Measurements from ENCODE around the gene RAD51B. TPM values are rescaled to one million over a fixed set of nuclear protein-coding genes. Genes with fewer than 3 reads are reported as not detected.
A peak's percentile ranks its signal among the peaks of the same experiment; 100 is the strongest.

Gene RAD51B
- total RNA-seq, 4 donors from 2014 or later: 12.6 to 26.4 (median 16.7) TPM

GRCh38 chr14:67835596-67835995 is 16.0 kb downstream of the RAD51B start:
- no peak for TF ChIP-seq CTCF (IDR thresholded peaks at IDR 0.05)
- TF ChIP-seq POLR2A (IDR thresholded peaks at IDR 0.05): no peak
- no peak for TF ChIP-seq EP300 (IDR thresholded peaks at IDR 0.05)
- Histone ChIP-seq H3K27me3 (no peaks in the 10 kb centered on the region), H3K27ac (no peak overlapping the region), H3K4me3 (no peak overlapping the region), H3K9me3 (no peaks in the 10 kb centered on the region), H3K36me3 (peaks cover 0 to 6% (median 0%) of the 10 kb centered on the region in 3 donors), H3K4me1 (no peaks in the 10 kb centered on the region)
- DNase-seq (ENCODE audit: low spot score in 2 of 2): no peak

- WGBS, 2 donors: 27 to 36% methylated on average over 2 of the region's 2 CpGs
- Histone ChIP-seq H3K4me1 (no peaks in the 10 kb centered on the region), H3K9me3 (no peaks in the 10 kb centered on the region), H3K27me3 (no peaks in the 10 kb centered on the region), H3K4me3 (no peak overlapping the region), H3K27ac (no peak overlapping the region), H3K36me3 (peaks cover 0 to 6% (median 0%) of the 10 kb centered on the region in 3 donors)
- TF ChIP-seq EP300 (IDR thresholded peaks at IDR 0.05) (no peak), CTCF (IDR thresholded peaks at IDR 0.05) (peak; percentile 24 to 67 (median 40))
- DNase-seq (ENCODE audit: low spot score in 2 of 2): peak in 1 of 2 donors; percentile 74
Observed at GRCh38 chr14:67837011-67837624, 17.5 kb downstream of the RAD51B start.

GRCh38 chr14:67846029-67846610 is 26.5 kb downstream of the RAD51B start:
- peaks cover 0 to 11% (median 0%) of the 10 kb centered on the region in 3 donors for H3K36me3 ChIP-seq
- peaks cover 0 to 23% (median 0%) of the 10 kb centered on the region in 4 donors for H3K9me3 ChIP-seq
- H3K4me1 ChIP-seq: no peaks in the 10 kb centered on the region
- H3K4me3 ChIP-seq: no peak overlapping the region
- H3K27ac ChIP-seq: no peak overlapping the region
- WGBS, 2 donors: 98 to 100% methylated on average over 8 to 17 of the region's 17 CpGs
- TF ChIP-seq CTCF (IDR thresholded peaks at IDR 0.05) (no peak), EP300 (IDR thresholded peaks at IDR 0.05) (no peak), POLR2A (IDR thresholded peaks at IDR 0.05) (no peak)
- H3K27me3 ChIP-seq: no peaks in the 10 kb centered on the region
- DNase-seq (ENCODE audit: low spot score in 2 of 2): no peak

- WGBS, 2 donors: 95 to 96% methylated on average over 9 of the region's 9 CpGs
- TF ChIP-seq POLR2A (IDR thresholded peaks at IDR 0.05): no peak
- no peak for TF ChIP-seq CTCF (IDR thresholded peaks at IDR 0.05)
- no peak for TF ChIP-seq EP300 (IDR thresholded peaks at IDR 0.05)
- H3K9me3 ChIP-seq: peaks cover 0 to 18% (median 0%) of the 10 kb centered on the region in 4 donors
Observed at GRCh38 chr14:67850066-67850830, 30.7 kb downstream of the RAD51B start.

More at GRCh38 chr14:67850066-67850830, 30.7 kb downstream of the RAD51B start:
- Histone ChIP-seq H3K27me3 (no peaks in the 10 kb centered on the region), H3K27ac (no peak overlapping the region), H3K4me1 (no peaks in the 10 kb centered on the region), H3K4me3 (no peak overlapping the region), H3K36me3 (peaks cover 0 to 11% (median 0%) of the 10 kb centered on the region in 3 donors)
- DNase-seq (ENCODE audit: low spot score in 2 of 2): no peak

All from tibial nerve (tissue), 4 donors.